H1 (cell line): ENCODE results near the gene KIF11. TPM values are rescaled to one million over a fixed set of nuclear protein-coding genes. Genes with fewer than 3 reads are reported as not detected.

Experiments used
- SIX5 ChIP-seq: IDR thresholded peaks from 2 replicates; pipeline ENCODE4 v1.6.1; 2011; ENCODE audit warnings: mild to moderate bottlenecking, low read depth, low read length
- polyA plus RNA-seq, 7 experiments: library from polyadenylated mRNA; depleted of rRNA in 3 of 7; stranded (reverse) in 5 of 7; unstranded in 2 of 7; fragments of >200 nt in 5 of 7; fragments of 200-250 nt in 2 of 7; gene quantifications; 1 replicate in 5 of 7; 2 replicates in 1 of 7; 4 replicates in 1 of 7; pipeline versions ENCODE4 v1.2.1 to v1.2.3, GENCODE V29; 2011 to 2013; ENCODE audit warnings: missing spikeins in 2 of 7, mixed read lengths in 2 of 7
- total RNA-seq: library from RNA; stranded (reverse); fragmentation: NEBNext Ultra II Directional; extraction: Animal tissue kit (Norgen Biotek cat#: 25700); gene quantifications from 2 replicates; pipeline ENCODE4 v1.2.1, GENCODE V29; 2021
- TF ChIP-seq, protein P1 (sequence below): fragments of 300-600 bp; sonication (generic); IDR thresholded peaks from 2 replicates; pipeline ENCODE4 v1.7.1; 2012; ENCODE audit warnings: low read length, moderate library complexity, mild to moderate bottlenecking, inconsistent platforms; ENCODE audit not compliant: insufficient replicate concordance

The KIF11 gene
- total and polyA plus RNA-seq, 2 of the 8 experiments (the other 6 are each of a cell fraction or from before 2014, with no cell fraction given): 11.1 to 59.2 TPM

DNA sequence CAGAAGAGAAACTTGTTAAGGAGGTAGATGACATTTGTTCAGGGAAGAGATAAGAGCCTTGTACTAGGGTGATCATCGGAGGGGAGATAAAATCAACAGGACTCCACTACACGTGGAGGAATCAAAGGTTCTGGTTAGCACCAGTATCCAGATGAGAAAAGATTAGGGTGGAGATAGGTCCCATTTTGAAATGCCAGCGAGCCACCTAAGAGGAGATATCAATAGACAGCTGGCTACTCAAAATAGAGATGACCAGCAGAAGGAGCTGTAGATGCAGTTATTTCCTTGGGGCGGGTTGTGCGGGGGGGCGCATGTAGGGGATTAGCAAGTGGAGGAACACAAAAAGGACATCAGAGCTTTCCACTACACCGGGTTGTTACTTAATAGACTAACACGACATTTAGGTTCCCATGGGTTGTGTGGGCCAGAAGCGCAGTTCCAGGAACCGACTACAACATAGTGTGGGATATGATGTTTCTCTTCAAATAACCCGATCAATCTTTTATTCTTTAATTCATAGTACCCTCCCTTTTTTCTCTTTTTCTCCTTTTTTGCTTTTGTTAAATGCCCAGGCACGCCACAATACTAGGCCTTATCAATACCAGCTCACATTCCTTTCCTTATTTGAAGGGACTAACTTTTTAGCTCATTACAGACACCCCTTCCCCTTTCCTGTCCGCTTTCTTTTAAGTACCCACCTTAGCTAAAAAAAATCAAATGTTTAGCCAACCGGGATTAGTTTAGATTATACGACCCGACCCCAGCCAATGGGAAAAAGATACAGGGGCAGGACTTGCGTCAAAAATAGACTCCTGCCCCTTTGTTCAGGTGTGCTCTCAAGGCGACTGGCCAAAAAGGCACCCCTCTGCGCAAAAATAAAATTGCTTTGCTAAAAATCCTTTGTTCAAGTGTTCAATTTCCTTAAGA lies 2.0 kb upstream of the KIF11 start (continued):
- TF ChIP-seq, protein P1, sequence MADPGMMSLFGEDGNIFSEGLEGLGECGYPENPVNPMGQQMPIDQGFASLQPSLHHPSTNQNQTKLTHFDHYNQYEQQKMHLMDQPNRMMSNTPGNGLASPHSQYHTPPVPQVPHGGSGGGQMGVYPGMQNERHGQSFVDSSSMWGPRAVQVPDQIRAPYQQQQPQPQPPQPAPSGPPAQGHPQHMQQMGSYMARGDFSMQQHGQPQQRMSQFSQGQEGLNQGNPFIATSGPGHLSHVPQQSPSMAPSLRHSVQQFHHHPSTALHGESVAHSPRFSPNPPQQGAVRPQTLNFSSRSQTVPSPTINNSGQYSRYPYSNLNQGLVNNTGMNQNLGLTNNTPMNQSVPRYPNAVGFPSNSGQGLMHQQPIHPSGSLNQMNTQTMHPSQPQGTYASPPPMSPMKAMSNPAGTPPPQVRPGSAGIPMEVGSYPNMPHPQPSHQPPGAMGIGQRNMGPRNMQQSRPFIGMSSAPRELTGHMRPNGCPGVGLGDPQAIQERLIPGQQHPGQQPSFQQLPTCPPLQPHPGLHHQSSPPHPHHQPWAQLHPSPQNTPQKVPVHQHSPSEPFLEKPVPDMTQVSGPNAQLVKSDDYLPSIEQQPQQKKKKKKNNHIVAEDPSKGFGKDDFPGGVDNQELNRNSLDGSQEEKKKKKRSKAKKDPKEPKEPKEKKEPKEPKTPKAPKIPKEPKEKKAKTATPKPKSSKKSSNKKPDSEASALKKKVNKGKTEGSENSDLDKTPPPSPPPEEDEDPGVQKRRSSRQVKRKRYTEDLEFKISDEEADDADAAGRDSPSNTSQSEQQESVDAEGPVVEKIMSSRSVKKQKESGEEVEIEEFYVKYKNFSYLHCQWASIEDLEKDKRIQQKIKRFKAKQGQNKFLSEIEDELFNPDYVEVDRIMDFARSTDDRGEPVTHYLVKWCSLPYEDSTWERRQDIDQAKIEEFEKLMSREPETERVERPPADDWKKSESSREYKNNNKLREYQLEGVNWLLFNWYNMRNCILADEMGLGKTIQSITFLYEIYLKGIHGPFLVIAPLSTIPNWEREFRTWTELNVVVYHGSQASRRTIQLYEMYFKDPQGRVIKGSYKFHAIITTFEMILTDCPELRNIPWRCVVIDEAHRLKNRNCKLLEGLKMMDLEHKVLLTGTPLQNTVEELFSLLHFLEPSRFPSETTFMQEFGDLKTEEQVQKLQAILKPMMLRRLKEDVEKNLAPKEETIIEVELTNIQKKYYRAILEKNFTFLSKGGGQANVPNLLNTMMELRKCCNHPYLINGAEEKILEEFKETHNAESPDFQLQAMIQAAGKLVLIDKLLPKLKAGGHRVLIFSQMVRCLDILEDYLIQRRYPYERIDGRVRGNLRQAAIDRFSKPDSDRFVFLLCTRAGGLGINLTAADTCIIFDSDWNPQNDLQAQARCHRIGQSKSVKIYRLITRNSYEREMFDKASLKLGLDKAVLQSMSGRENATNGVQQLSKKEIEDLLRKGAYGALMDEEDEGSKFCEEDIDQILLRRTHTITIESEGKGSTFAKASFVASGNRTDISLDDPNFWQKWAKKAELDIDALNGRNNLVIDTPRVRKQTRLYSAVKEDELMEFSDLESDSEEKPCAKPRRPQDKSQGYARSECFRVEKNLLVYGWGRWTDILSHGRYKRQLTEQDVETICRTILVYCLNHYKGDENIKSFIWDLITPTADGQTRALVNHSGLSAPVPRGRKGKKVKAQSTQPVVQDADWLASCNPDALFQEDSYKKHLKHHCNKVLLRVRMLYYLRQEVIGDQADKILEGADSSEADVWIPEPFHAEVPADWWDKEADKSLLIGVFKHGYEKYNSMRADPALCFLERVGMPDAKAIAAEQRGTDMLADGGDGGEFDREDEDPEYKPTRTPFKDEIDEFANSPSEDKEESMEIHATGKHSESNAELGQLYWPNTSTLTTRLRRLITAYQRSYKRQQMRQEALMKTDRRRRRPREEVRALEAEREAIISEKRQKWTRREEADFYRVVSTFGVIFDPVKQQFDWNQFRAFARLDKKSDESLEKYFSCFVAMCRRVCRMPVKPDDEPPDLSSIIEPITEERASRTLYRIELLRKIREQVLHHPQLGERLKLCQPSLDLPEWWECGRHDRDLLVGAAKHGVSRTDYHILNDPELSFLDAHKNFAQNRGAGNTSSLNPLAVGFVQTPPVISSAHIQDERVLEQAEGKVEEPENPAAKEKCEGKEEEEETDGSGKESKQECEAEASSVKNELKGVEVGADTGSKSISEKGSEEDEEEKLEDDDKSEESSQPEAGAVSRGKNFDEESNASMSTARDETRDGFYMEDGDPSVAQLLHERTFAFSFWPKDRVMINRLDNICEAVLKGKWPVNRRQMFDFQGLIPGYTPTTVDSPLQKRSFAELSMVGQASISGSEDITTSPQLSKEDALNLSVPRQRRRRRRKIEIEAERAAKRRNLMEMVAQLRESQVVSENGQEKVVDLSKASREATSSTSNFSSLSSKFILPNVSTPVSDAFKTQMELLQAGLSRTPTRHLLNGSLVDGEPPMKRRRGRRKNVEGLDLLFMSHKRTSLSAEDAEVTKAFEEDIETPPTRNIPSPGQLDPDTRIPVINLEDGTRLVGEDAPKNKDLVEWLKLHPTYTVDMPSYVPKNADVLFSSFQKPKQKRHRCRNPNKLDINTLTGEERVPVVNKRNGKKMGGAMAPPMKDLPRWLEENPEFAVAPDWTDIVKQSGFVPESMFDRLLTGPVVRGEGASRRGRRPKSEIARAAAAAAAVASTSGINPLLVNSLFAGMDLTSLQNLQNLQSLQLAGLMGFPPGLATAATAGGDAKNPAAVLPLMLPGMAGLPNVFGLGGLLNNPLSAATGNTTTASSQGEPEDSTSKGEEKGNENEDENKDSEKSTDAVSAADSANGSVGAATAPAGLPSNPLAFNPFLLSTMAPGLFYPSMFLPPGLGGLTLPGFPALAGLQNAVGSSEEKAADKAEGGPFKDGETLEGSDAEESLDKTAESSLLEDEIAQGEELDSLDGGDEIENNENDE: no peak
- TF ChIP-seq SIX5: no peak
